SK-N-MC (cell line): ENCODE data around the gene IFI30.

Source experiments
- EZH2 ChIP-seq: fragments of 200-600 bp; sonication (generic); IDR thresholded peaks from one replicate; pipeline ENCODE4 v1.6.1; 2017; ENCODE audit warnings: antibody characterized with exemption
- FOXP2 ChIP-seq: optimal IDR thresholded peaks from 2 replicates; pipeline ENCODE3; 2011; ENCODE audit warnings: mild to moderate bottlenecking, moderate library complexity; ENCODE audit not compliant: insufficient read depth; ENCODE audit errors: extremely low read length, control extremely low read depth
- POLR2AphosphoS5 ChIP-seq: IDR thresholded peaks from 2 replicates; pipeline ENCODE4 v1.6.1; 2012; ENCODE audit warnings: mild to moderate bottlenecking, low read depth, low read length, borderline replicate concordance

DNA sequence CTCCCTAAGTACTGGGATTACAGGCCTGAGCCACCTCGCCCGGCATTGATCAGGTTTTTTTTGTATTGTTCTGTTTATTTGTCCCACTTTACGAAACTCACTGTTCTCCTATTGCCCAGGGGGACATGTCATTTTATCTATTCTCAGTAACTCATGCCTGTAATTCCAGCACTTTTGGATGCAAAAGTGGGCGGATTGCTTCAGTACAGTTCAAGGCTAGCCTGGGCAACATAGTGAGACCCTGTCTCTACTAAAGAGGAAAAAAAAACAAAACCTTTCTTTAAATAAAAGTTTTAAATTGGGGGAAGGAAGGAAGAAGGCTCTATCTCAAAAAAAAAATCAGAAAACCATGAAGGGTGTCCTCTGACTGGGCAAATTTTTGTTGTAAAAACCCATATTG lies 16.7 kb downstream of the IFI30 start:
- TF ChIP-seq EZH2 (no peak), POLR2AphosphoS5 (no peak), FOXP2 (no peak)
